NCI-H748 treated with DMSO at 0.1 percent for 48 hours (cell line): Measurements from ENCODE around the gene KIF6.
"Not testable (repeated sequence)": the region's sequence is repeated elsewhere in the genome, so short reads cannot be mapped to it uniquely, and the experiment has no call there.

ENCODE experiments used
- DNase-seq: peaks from one replicate; lab custom pipeline; 2025; lab: John Stamatoyannopoulos, UW

Gene KIF6

GRCh38 chr6:39496915-39497314 lies 228.3 kb downstream of the KIF6 start:
- DNase-seq: no peak

GRCh38 chr6:39496456-39496855 lies 228.8 kb downstream of the KIF6 start:
- no peak for DNase-seq

- no peak for DNase-seq
Observed at GRCh38 chr6:39495640-39496039, 229.6 kb downstream of the KIF6 start.

- no peak for DNase-seq
Observed at GRCh38 chr6:39494998-39495397, 230.2 kb downstream of the KIF6 start.

GRCh38 chr6:39493777-39494176 lies 231.4 kb downstream of the KIF6 start:
- DNase-seq: no peak

- DNase-seq: no peak
Observed at GRCh38 chr6:39493174-39493573, 232.0 kb downstream of the KIF6 start.

GRCh38 chr6:39490108-39490507 lies 235.1 kb downstream of the KIF6 start:
- DNase-seq: no peak

- DNase-seq: no peak
Observed at GRCh38 chr6:39488255-39488879, 236.8 kb downstream of the KIF6 start.

- DNase-seq: no peak
Observed at GRCh38 chr6:39484276-39484675, 240.9 kb downstream of the KIF6 start.

GRCh38 chr6:39479819-39480218 lies 245.4 kb downstream of the KIF6 start:
- DNase-seq: not testable (repeated sequence)

GRCh38 chr6:39476670-39477069 lies 248.5 kb downstream of the KIF6 start:
- no peak for DNase-seq

- DNase-seq: no peak
Observed at GRCh38 chr6:39476151-39476550, 249.1 kb downstream of the KIF6 start.

GRCh38 chr6:39471954-39472659 lies 253.1 kb downstream of the KIF6 start:
- no peak for DNase-seq

GRCh38 chr6:39470506-39470905 lies 254.7 kb downstream of the KIF6 start:
- DNase-seq: no peak

- no peak for DNase-seq
Observed at GRCh38 chr6:39468385-39468784, 256.8 kb downstream of the KIF6 start.

- DNase-seq: peak; percentile 56
Observed at GRCh38 chr6:39466631-39467030, 258.6 kb downstream of the KIF6 start.

GRCh38 chr6:39465539-39465938 lies 259.7 kb downstream of the KIF6 start:
- DNase-seq: no peak

- DNase-seq: no peak
Observed at GRCh38 chr6:39464067-39464466, 261.1 kb downstream of the KIF6 start.

- no peak for DNase-seq
Observed at GRCh38 chr6:39453956-39454524, 271.2 kb downstream of the KIF6 start.

- no peak for DNase-seq
Observed at GRCh38 chr6:39453241-39453640, 272.0 kb downstream of the KIF6 start.

- DNase-seq: no peak
Observed at GRCh38 chr6:39452306-39453145, 272.7 kb downstream of the KIF6 start.

GRCh38 chr6:39451831-39452230 lies 273.4 kb downstream of the KIF6 start:
- DNase-seq: no peak

- DNase-seq: no peak
Observed at GRCh38 chr6:39449022-39449421, 276.2 kb downstream of the KIF6 start.
